HG03442 (cell line): ENCODE measurements around the gene GLIS2.
A peak's percentile ranks its signal among the peaks of the same experiment; 100 is the strongest.

ENCODE experiments used
- ATAC-seq: cut with Tn5 transposase; IDR thresholded peaks from one replicate; pipeline ENCODE4 v1.9.1; 2021; ENCODE audit warnings: mild to moderate bottlenecking, moderate library complexity; ENCODE audit not compliant: unreplicated experiment

GLIS2 gene

GRCh38 chr16:4367393-4367856, 51.6 kb downstream of the GLIS2 start:
- ATAC-seq: no peak

GRCh38 chr16:4369007-4369733, 53.3 kb downstream of the GLIS2 start:
- ATAC-seq: no peak

GRCh38 chr16:4370151-4370550, 54.3 kb downstream of the GLIS2 start:
- ATAC-seq: no peak

GRCh38 chr16:4370570-4371356, 54.9 kb downstream of the GLIS2 start:
- no peak for ATAC-seq

GRCh38 chr16:4371357-4372000, 55.6 kb downstream of the GLIS2 start, which contains the start of gene VASN:
Gene VASN, plus strand, starts transcription at chr16:4371848. Its CDS starts 9,030 bp downstream, at chr16:4380878.
- peak; percentile 59 for ATAC-seq

DNA sequence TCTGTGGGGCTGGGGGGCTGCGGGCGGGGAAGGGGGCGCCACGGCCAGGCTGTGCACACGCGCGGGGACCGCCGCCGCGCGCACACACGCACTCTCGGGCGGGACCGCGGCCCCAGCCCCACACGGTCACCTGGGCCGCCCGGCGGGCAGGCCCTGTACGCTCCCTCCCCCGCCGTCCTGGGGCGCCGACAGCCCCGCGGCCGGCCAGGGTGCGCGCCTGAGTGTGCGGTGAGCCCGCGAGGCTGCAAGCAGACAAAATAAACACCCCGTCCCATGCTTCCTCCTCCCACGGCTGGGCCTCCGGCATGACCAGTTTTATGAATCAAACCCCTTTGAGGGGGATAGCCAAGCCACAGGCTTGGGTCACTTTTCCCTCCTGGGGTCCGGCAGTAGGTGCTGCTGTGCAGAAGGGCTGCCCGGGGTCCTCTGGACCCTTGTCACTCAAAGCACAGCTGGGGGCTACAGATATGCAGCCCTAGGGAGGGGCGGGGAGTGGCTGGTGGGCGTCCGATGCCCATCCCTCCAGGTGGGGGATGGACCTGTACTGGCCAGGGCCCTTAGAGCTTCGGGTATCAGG, 56.2 kb downstream of the GLIS2 start:
- ATAC-seq: peak; percentile 27

GRCh38 chr16:4372578-4373355, 56.9 kb downstream of the GLIS2 start:
- no peak for ATAC-seq

DNA sequence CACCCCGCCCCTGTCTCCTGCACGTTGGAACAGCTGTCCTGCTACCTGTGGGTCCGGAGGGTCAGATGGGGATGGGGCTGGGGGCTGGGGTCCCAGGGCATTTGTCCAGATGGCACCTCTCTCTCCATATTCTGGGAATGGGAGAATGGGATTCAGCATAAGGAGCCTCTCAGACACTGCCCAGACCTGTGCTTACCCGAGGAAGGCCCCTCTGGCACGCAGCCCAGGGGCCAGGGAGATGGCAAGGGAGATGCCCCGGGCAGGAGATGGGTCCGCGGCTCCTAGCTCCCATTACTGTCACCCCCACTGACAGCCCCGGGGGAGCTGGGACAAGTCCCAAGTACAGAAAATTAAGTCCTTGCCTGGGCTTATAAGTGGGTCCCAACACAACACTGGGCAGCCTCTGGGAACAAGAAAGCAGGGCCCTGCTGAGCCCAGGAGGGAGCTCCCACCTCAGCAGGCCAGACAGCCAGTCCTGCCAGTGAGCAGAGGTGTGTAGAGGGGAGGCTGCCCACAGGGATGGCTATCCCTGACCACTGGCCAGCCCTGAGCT, 57.6 kb downstream of the GLIS2 start:
- ATAC-seq: no peak

DNA sequence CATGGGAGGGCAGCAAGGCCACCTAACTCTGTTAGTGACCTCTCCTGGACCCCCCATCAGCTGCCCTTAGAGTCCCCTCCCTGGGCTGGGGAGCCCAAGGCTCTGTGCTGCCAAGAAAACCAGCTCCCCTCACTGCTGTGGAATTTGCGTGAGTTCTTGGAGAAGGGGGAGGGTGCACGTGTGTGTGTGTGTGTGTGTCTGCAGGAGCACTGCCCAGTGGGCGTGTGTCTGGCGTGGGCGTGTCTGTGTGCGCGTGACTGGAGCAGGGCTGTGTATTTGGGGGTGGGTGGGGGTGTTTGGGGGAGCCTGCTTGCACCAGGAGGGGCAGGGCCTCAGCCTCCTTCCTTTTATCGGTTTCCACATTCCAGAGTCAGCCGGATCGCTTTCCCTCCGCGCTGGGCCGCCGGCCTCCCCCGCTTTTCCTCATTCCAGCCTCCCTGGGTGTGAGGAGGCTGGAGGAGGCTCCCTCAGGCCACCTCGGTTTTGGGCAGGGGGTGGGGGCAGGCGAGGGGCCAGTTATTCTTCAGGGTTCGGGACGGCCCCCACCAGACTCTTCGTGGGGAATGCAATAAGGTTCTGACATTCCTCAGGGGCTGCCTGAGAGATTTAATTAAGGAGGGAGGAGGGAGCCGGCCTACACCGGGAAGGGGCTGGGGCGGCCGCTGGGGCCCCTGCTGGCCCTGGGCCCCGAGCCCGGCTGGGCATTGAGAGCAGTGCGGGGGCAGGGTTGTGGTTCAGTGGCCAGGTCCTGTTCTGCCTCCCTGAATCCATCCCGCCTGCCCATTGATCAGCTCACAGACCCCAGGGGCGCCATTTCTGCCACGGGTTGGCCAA, 58.3 kb downstream of the GLIS2 start:
- no peak for ATAC-seq

DNA sequence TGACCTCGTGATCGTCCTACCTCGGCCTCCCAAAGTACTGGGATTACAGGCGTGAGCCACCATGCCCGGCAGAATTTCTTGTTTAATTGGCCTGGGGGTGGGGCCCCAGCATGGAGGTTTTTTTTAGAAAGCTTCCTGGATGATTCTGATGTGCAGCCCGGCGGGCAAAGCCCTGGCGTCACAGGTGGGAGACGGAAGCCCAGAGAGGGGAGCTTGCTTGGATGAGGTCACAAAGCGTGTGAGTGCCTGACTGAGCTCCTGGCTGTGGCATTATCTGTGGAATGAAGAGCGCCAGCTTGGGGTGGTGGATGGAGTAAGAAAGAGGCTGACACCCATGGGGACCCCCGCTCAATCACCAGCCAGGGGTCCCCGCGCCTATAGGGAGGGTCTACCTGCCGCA, 59.9 kb downstream of the GLIS2 start:
- ATAC-seq: no peak

DNA sequence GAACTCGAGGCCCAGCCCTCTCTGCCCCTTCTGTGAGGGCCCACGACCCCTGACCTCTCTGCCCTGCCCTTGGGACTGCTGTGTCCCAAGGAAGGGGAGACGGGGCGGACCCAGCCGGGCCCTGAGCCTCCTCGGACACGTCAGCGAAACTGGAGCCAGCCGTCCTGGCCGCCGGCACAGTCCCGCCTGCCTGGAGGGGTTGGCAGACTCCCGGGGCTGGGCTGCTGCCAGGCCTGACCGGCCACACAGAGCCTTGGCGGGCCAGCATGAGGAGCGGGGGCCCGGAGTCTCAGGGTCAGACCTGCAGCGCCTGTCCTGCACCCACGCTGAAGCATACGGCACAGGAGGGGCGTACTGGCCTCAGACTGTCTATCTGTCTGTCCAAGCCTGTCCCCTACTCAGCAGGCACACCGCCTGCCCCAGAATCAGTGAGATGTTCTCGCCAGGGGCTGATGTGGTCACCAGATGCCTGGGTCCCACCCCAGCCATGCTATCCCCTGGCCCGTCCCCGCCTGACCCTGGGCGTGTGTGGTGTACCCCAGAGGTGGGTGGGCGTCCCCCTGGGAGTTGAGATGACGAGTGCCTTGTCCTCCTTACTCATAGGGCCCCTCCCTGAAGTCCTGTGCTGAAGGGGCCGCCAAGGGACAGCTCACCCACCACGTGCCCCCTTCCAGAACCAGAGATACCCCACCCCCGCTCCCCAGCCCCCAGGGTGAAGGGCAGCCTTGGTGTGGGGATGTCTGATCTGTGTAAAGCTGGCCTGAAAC, 60.4 kb downstream of the GLIS2 start:
- ATAC-seq: no peak

- ATAC-seq: no peak
Measured at GRCh38 chr16:4376893-4377572, 61.2 kb downstream of the GLIS2 start.

DNA sequence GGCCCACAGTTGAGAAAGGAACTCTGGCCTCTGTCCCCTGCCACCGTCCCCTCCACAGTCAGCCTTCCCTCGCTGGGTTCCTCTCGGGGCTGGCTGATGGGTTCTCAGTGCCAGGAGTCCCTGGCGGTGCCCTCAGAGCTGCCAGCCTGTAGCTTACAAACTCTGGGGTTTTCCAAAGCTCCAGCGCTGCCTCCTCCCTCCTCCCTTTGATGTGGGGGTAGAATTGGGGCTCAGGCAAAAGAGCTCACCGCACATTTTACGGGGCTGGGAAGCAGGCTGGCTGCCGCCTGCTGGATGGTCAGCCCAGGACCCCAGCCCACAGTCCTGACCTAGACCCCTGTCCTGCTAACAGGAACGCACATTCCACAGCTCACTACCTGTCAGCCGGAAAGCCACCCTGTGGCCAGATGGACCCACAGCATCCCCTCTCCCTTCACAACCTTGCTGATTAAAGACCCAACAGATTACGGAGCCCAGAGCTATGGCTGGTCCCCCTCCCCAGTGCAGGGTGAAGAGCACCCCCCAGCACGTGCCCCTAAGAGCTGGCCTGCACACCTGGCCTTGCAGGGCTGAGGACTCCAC, 61.8 kb downstream of the GLIS2 start:
- ATAC-seq: no peak

GRCh38 chr16:4378161-4378666, 62.3 kb downstream of the GLIS2 start:
- no peak for ATAC-seq

- no peak for ATAC-seq
Measured at GRCh38 chr16:4378999-4379690, 63.3 kb downstream of the GLIS2 start.

GRCh38 chr16:4380119-4381063, 64.5 kb downstream of the GLIS2 start:
- no peak for ATAC-seq
